ENCODE data around the gene CCDC59. TPM values are rescaled to one million over a fixed set of nuclear protein-coding genes. Genes with fewer than 3 reads are reported as not detected.

CCDC59 gene
- total and polyA plus RNA-seq, 9 of the 15 experiments (the other 6 are each of a cell fraction or from before 2014, with no cell fraction given) = 34.0 to 186 (median 119) TPM

GRCh38 chr12:82319276-82319675 lies 38.9 kb downstream of the CCDC59 start:
- ATAC-seq = no peak
- WGBS (ENCODE audit: insufficient coverage, low coverage, missing lambda C conversion rate) = 0% methylated on average over 1 of the region's 1 CpG

More at GRCh38 chr12:82319276-82319675, 38.9 kb downstream of the CCDC59 start:
- no peak overlapping the region for H3K9ac ChIP-seq (ENCODE audit: insufficient read depth in 1 of 2, low read depth in 2 of 2, low read length in 2 of 2)
- no peaks in the 10 kb centered on the region for H3K27me3 ChIP-seq (ENCODE audit: control insufficient read depth in 2 of 2, insufficient read depth in 2 of 2, low read length in 2 of 2)
- CTCF ChIA-PET (ENCODE audit: low intra/inter-chr PET ratio) = no interaction called here
- no peaks in the 10 kb centered on the region for H3K9me1 ChIP-seq (ENCODE audit: control insufficient read depth, insufficient read depth, low read length)
- no peaks in the 10 kb centered on the region for H3K36me3 ChIP-seq (ENCODE audit: control insufficient read depth, insufficient read depth, low read length)
- H3K9me3 ChIP-seq (replicated peaks; ENCODE audit: control insufficient read depth, insufficient read depth, low read depth, low read length) = no peaks in the 10 kb centered on the region
- no peak overlapping the region for H3K4me2 ChIP-seq (ENCODE audit: insufficient read depth, low read length)
- H3K4me3 ChIP-seq = no peak overlapping the region
- no peaks in the 10 kb centered on the region for H3K4me1 ChIP-seq (replicated peaks in 1 of 2; ENCODE audit: control insufficient read depth in 2 of 2, insufficient read depth in 2 of 2, low read length in 2 of 2)
- no peak for DNase-seq (ENCODE audit: extremely low read depth in 1 of 4, low spot score in 3 of 4)
- POLR2A ChIA-PET = no interaction called here
- in situ Hi-C loops (cut with MboI) = no loop called here
- no peaks in the 10 kb centered on the region for H3K79me2 ChIP-seq (ENCODE audit: control insufficient read depth, insufficient read depth, low read length)
- no peak for TF ChIP-seq RBFOX2 (IDR thresholded peaks at IDR 0.05; ENCODE audit: low read depth, low read length)
- TF ChIP-seq MCM3 (IDR thresholded peaks at IDR 0.05) = no peak
- no peak for TF ChIP-seq HDAC8 (tag; IDR thresholded peaks at IDR 0.05)
- TF ChIP-seq HNRNPLL (IDR thresholded peaks at IDR 0.05; ENCODE audit: low read depth, low read length, poor library complexity, severe bottlenecking) = no peak
- TF ChIP-seq, protein P1, sequence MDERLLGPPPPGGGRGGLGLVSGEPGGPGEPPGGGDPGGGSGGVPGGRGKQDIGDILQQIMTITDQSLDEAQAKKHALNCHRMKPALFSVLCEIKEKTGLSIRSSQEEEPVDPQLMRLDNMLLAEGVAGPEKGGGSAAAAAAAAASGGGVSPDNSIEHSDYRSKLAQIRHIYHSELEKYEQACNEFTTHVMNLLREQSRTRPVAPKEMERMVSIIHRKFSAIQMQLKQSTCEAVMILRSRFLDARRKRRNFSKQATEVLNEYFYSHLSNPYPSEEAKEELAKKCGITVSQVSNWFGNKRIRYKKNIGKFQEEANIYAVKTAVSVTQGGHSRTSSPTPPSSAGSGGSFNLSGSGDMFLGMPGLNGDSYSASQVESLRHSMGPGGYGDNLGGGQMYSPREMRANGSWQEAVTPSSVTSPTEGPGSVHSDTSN (CRISPR knock-in tag; IDR thresholded peaks at IDR 0.05; ENCODE audit: low read depth) = no peak
- TF ChIP-seq, protein P1 (tag; conservative IDR thresholded peaks at IDR 0.05; ENCODE audit: low read depth) = no peak
- intact Hi-C loops (cut with micrococcal nuclease) = no loop called here
- no peak overlapping the region for H3K27ac ChIP-seq (ENCODE audit: extremely low read depth, low read depth, low read length)
- H2AFZ ChIP-seq (ENCODE audit: low read depth, low read length) = no peak overlapping the region
- BruUV-seq (replicated peaks) = no TSS peak
- no peaks in the 10 kb centered on the region for H4K20me1 ChIP-seq (replicated peaks; ENCODE audit: control insufficient read depth, insufficient read depth, low read length)
- no peak for FAIRE-seq
